Measurements from ENCODE around the gene MET.

Gene MET

GRCh38 chr7:116665332-116665996, 6.5 kb upstream of the MET start:
- no peak for DNase-seq (ENCODE audit: low read depth in 2 of 2)

DNA sequence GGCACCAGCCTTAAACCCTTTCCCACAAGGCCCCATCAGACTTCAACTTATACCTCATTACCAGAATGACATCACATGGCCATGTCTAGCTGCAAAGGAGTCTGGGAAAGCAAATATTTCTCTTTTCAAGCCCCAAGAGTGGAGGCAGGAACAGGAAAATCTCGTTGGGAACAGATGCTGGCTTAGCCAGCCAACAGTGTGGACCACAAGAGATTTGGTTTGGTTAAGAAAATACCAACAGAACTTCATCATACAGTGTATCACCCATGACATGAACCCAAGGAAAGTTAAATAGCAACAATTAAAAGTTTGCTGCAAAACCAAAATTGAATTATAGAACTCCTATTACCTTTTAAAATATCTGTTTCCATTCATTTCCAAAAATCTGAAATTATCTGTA, 2.2 kb upstream of the MET start:
- DNase-seq (ENCODE audit: low read depth in 2 of 2): no peak

- DNase-seq (ENCODE audit: low read depth in 2 of 2): no peak
Observed at GRCh38 chr7:116670409-116671015, 1.5 kb upstream of the MET start.

- DNase-seq (ENCODE audit: low read depth in 2 of 2): no peak
Observed at GRCh38 chr7:116671111-116671510, 885 bp upstream of the MET start.

- DNase-seq (ENCODE audit: low read depth in 2 of 2): no peak
Observed at GRCh38 chr7:116672596-116673456, 830 bp downstream of the MET start.

DNA sequence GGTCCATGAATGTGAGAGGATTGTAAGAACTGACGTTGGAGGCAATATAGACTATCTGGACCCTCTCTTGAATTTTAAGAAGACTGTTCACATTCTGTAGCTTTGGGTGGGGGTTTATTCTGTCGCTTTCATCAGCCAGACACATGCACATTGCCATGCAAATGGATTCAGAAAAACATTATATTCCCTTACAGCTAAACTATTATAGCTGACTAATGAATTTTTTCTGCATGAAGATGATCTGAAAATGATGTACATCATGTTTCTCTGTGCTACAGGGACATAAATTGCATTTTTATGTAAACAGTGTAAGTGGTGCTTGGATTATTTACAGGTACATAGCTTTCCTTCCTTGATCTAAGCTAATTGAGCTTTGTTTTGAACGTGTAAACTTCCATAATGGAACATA, 1.5 kb downstream of the MET start:
- no peak for DNase-seq (ENCODE audit: low read depth in 2 of 2)

DNA sequence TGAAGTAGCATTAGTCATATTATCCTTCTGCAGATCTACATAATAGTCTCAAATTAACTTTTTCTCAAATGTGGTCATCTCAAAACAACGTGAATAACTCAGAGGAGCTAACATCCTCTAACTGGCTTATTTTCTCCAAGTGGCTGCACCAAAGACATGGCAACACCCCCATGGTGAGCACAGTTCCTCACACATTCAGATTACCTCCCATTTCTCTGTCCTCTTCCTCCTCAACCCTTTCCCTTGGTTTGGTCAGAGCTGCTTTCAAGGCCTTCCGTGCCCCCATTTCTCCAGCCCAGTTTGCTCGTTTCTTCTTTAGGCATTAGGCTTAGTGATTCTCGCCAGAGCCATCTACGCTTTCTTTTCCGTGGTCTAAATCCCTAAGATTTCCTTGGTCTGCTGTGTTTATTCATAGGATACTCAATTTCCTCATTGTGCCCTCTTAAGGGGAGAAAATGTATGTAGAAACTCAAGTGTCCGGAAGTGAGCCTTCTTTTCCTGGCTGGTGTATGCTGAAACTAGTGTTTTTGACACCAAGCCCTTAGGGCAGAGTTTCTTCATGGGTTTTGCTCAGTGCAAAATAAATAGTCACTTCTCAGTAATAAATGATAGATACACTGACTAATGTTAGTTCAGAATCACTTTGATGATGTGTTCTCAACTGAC, 2.6 kb downstream of the MET start:
- DNase-seq (ENCODE audit: low read depth in 2 of 2): no peak

DNA sequence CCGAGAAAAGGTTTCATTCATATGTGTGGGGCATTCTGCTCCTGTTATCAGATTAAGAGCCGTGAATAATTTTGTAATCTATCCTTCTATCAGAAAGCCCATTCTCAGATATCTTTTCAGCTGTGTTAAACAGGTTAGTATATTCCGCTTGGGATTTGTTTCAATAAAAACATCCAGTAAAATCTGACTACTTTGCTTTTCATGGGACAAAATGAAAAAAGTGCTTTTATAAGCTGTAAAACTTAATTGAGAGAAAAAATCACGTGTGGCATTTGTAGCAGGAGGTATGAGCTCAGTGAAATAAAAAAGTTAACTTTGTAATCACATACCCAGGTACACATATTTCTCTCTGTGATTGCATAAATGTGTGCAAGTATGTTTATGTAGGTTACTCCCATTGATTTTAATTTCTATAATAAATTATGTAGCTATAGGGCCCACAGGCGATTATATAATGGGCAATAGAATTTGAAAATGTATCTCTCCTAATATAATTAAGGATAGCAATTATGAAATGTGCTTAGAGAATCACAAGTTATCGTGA, 3.9 kb downstream of the MET start:
- DNase-seq (ENCODE audit: low read depth in 2 of 2): no peak

GRCh38 chr7:116678780-116679179, 6.8 kb downstream of the MET start:
- DNase-seq (ENCODE audit: low read depth in 2 of 2): no peak

DNA sequence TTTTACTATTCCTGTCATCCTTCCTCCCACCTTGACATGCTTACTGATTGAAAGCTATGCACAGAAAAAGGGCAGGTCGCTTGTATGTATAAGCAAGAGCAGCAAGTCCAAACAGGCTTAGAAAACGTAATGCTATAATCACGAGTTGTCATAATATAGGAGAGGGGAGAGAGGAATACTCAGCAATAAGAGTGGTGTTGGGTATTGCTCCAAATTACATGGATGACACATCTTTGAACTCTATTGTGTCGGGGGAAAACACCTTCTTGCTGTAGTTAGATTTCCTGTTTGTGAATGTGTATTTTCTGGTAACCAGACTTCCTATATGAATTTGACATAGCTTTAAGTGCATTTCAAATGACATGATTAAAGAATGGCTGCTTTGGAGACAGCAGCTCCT, 7.5 kb downstream of the MET start:
- no peak for DNase-seq (ENCODE audit: low read depth in 2 of 2)

- DNase-seq (ENCODE audit: low read depth in 2 of 2): no peak
Observed at GRCh38 chr7:116683786-116684185, 11.8 kb downstream of the MET start.

DNA sequence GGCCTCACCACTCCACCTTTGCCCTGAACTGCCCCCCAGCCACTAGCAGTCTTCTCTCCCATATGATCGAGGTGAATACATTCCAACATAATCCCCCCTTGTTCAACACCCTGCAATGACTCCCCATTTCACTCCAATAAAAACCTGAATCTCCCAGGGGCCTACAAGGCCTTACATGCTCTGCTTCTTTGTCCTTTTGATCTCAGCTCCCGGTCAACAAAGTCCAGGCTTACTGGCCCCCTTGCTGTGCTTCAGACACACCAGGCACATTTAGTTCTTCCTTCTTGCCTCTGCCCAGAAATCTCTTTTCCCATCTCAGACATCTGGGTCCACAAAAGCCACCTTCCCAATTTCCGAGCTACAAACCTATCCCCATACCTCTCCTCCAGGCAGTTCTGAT, 14.0 kb downstream of the MET start:
- no peak for DNase-seq (ENCODE audit: low read depth in 2 of 2)

DNA sequence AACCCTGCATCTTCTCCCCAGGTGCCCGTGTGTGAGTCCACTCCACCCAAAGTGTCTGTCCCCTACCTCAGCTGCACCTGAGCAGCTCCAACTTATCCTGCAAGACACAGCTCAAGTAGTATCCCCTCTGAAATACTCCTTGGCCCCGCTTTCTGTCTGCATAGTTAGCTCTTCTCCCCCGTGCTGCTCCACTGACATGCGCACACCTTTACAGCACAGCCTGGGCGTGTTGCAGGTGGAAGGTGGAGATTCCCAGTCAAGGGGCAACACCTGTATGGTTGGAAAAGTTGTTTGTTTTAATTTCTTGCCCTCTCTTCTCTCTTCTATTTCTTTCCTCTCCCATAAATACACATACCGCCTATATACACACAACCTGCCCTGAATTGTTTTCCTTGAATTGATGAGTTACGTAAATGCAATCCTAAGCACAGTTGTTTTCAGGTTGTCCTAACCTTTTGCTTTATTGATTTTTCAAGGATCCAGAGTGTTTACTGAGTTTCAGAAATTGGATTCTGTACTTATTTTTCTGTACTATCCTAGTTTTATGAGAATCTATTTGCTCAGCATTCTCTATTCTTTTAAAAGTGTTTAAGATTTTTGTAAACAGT, 14.9 kb downstream of the MET start:
- DNase-seq (ENCODE audit: low read depth in 2 of 2): no peak

- DNase-seq (ENCODE audit: low read depth in 2 of 2): no peak
Observed at GRCh38 chr7:116687801-116688201, 15.8 kb downstream of the MET start.

GRCh38 chr7:116689790-116690259, 17.8 kb downstream of the MET start:
- DNase-seq (ENCODE audit: low read depth in 2 of 2): no peak

DNA sequence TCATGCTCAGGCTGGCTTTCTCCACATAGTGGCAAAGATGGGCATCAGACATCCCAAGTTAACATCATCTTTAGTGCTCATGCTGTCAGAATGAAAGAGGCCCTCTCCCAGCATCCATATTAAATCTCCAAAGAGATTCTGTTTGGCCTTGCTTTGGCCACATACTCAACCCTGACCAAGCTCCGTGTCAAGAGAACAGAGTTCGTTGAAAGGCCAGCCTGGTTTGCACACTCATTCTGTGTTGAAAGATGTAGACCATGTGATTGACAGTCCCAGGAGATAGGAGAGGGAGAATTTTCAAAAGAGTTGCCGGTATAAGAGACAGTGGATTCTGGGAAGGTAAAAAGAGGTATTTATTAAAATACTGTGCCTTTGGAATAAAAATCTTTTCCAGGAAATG, 19.7 kb downstream of the MET start:
- DNase-seq (ENCODE audit: low read depth in 2 of 2): no peak

DNA sequence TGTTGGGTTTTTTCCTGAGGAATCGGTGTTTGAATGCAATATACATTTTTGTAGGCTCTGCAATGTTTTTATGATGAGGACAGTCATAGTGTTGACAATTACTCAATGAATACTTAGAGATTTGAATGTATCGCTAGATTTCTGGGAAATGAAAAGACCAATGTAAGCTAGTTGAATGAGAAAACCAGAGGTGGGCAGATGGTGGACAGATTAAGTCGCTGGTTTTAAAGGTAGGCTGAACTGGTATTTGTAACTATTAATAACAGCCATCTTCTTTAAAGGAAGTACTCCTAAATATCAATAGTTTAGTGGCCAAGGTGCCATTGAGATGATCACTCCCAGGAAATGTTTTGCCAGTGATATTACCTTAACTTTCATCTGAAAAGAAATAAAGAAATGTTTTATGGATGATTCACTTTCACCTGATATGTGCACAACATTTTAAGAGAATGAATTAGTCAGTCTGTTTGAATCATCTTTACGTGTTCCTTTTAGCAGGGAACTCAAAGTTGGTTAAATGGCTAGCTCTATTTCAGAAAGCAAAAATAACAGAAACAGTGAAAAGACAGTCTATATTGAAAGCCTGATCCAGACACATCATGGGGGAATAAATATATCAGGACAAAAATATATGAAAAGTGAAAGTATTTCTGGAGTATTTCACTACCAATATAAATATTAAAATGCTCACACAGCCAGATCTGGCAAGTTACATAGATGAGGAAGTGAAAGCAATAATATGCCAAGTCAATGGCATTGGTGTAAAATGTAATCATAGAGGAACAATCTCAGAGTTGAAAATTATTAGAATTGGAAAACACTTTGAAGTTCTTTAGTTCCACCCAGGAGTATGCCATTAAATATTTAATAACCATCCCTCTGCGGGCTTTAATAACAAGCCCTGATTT, 20.7 kb downstream of the MET start:
- no peak for DNase-seq (ENCODE audit: low read depth in 2 of 2)

DNA sequence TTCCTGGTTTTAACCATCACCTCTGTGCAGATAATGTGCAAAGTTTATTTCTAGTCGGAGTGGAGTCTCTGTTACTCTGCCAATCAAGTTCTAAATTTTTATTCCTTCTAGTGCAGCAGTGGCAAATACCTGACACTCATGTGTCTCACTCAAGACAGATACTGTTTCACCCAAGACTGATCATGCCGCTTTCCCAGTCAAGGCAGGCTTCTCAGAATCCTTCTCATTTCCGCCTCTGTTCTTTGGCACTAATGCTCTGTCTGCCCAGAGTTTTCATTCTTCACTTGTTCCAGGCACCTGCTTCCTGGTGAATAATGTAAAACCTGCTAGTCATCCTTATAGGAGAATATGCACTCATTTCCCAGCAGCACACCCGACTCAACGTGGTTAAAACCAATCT, 24.7 kb downstream of the MET start:
- no peak for DNase-seq (ENCODE audit: low read depth in 2 of 2)

DNA sequence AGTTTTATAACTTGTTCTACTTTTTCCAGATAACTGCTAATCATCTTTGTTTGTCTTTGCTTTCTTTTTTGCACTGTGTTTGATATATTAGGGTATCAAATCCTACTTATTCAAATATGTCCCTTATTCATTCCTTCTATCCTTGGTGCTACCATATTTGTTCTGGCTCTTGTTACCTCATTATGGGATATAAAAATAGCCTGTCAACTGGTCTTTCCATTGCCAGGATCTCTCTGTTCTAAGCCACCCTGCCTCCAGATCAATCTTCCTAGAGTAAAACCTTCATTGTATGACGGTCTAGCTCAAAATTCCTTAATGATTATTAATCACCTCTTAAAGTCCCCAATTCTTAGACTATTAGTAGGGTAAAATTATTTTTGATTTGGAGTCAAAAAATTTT, 25.2 kb downstream of the MET start:
- no peak for DNase-seq (ENCODE audit: low read depth in 2 of 2)

- DNase-seq (ENCODE audit: low read depth in 2 of 2): no peak
Observed at GRCh38 chr7:116697761-116698160, 25.8 kb downstream of the MET start.

GRCh38 chr7:116698396-116698795, 26.4 kb downstream of the MET start:
- DNase-seq (ENCODE audit: low read depth in 2 of 2): no peak

Data from stimulated activated CD8-positive, alpha-beta memory T cell treated with anti-CD3 and anti-CD28 coated beads, Interleukin-7, amount 100 ng/mL, for 4 hours (primary cell).